Loucy (cell line): ENCODE measurements around the gene TMEM108.

Experiments used
- H2AFZ ChIP-seq: fragments of 200-600 bp; sonication (generic); 2 replicates; pipeline ENCODE4 v1.6.0; 2016; ENCODE audit warnings: antibody characterized with exemption, mild to moderate bottlenecking, low read length, moderate library complexity
- H3F3A ChIP-seq: fragments of 200-600 bp; 2 replicates; pipeline ENCODE4 v1.6.0; 2016; ENCODE audit warnings: antibody characterized with exemption, low read depth, mild to moderate bottlenecking
- H3K27me3 ChIP-seq: fragments of 200-600 bp; sonication (generic); 2 replicates; pipeline ENCODE4 v1.6.1; 2014; ENCODE audit warnings: low read length, mild to moderate bottlenecking; ENCODE audit not compliant: insufficient read depth, poor library complexity, severe bottlenecking
- H3K36me3 ChIP-seq: fragments of 200-600 bp; sonication (generic); 2 replicates; pipeline ENCODE4 v1.6.1; 2016; ENCODE audit warnings: low read length; ENCODE audit not compliant: insufficient read depth
- H3K4me1 ChIP-seq: fragments of 200-600 bp; sonication (generic); 2 replicates; pipeline ENCODE4 v1.5.1; 2014; ENCODE audit warnings: low read length, mild to moderate bottlenecking; ENCODE audit not compliant: insufficient read depth, poor library complexity, severe bottlenecking
- H3K4me2 ChIP-seq: fragments of 200-600 bp; sonication (generic); 2 replicates; pipeline ENCODE4 v1.6.0; 2014; ENCODE audit warnings: antibody characterized with exemption, low read length, low read depth, mild to moderate bottlenecking; ENCODE audit not compliant: poor library complexity, severe bottlenecking
- H3K4me3 ChIP-seq: fragments of 200-600 bp; sonication (generic); 2 replicates; pipeline ENCODE4 v1.5.1; 2014; ENCODE audit warnings: low read length, mild to moderate bottlenecking, mixed read lengths; ENCODE audit not compliant: poor library complexity, severe bottlenecking
- H3K79me2 ChIP-seq: fragments of 200-600 bp; sonication (generic); 2 replicates; pipeline ENCODE4 v1.6.1; 2014; ENCODE audit warnings: low read length; ENCODE audit not compliant: insufficient read depth
- H3K9ac ChIP-seq: fragments of 200-600 bp; sonication (generic); 2 replicates; pipeline ENCODE4 v1.6.0; 2014; ENCODE audit warnings: mild to moderate bottlenecking, low read depth, low read length, moderate library complexity; ENCODE audit not compliant: poor library complexity, severe bottlenecking
- H3K9me2 ChIP-seq: fragments of 200-600 bp; sonication (generic); replicated peaks from 2 replicates; pipeline ENCODE4 v1.6.1; 2016; ENCODE audit warnings: low read depth, low read length, mixed read lengths
- H3K9me3 ChIP-seq: fragments of 200-600 bp; sonication (generic); 2 replicates; pipeline ENCODE4 v1.6.1; 2014; ENCODE audit warnings: mild to moderate bottlenecking, antibody characterized with exemption, low read length, low read depth; ENCODE audit not compliant: insufficient read depth
- H4K20me1 ChIP-seq: fragments of 200-600 bp; sonication (generic); 2 replicates; pipeline ENCODE4 v1.6.0; 2014; ENCODE audit warnings: antibody characterized with exemption, low read length, mild to moderate bottlenecking; ENCODE audit not compliant: insufficient read depth, poor library complexity, severe bottlenecking
- CTCF ChIP-seq: fragments of 200-600 bp; sonication (generic); conservative IDR thresholded peaks from 2 replicates; pipeline ENCODE4 v1.5.1; 2014; ENCODE audit warnings: mild to moderate bottlenecking, antibody characterized with exemption, low read length
- EZH2phosphoT487 ChIP-seq: fragments of 200-600 bp; IDR thresholded peaks from 2 replicates; pipeline ENCODE4 v1.6.1; 2018; ENCODE audit warnings: antibody characterized with exemption, mild to moderate bottlenecking, moderate library complexity, borderline replicate concordance

TMEM108 gene

GRCh38 chr3:133065193-133065961 lies 27.2 kb downstream of the TMEM108 start:
- TF ChIP-seq EZH2phosphoT487 (no peak), CTCF (no peak)
- Histone ChIP-seq H3K27me3 (no peaks in the 10 kb centered on the region), H3K9ac (no peak overlapping the region), H4K20me1 (no peaks in the 10 kb centered on the region), H3K79me2 (no peaks in the 10 kb centered on the region), H3F3A (no peaks in the 10 kb centered on the region), H3K9me2 (no peaks in the 10 kb centered on the region), H2AFZ (no peak overlapping the region), H3K4me3 (no peak overlapping the region), H3K4me1 (no peaks in the 10 kb centered on the region), H3K4me2 (no peak overlapping the region), H3K9me3 (no peaks in the 10 kb centered on the region), H3K36me3 (no peaks in the 10 kb centered on the region)

DNA sequence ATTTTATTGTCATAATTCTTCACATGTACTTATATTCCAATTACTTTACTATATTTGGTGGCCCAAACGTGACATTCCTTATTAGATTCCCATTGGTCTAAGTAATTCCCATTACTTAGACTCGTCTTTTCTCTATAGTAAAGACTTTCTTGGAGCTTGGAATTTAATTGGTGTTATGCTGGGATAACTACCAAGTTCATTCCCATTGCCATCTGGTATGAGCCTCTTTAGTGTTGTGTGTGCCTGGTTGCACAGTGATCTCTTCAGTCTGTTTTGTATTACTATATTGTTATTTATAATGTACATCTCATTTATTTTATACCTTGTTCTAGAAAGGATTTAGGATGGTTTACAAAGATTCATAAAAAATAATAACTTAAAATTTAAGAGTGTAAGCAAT lies 27.8 kb downstream of the TMEM108 start:
- H3K27me3 ChIP-seq: no peaks in the 10 kb centered on the region
- H3K9me3 ChIP-seq: no peaks in the 10 kb centered on the region
- no peak overlapping the region for H2AFZ ChIP-seq
- H3K4me3 ChIP-seq: no peak overlapping the region
- H3K36me3 ChIP-seq: no peaks in the 10 kb centered on the region
- no peaks in the 10 kb centered on the region for H3K4me1 ChIP-seq
- no peaks in the 10 kb centered on the region for H3K9me2 ChIP-seq
- H3K79me2 ChIP-seq: no peaks in the 10 kb centered on the region
- H3K4me2 ChIP-seq: no peak overlapping the region
- H4K20me1 ChIP-seq: no peaks in the 10 kb centered on the region
- no peak for TF ChIP-seq EZH2phosphoT487
- no peak for TF ChIP-seq CTCF
- no peaks in the 10 kb centered on the region for H3F3A ChIP-seq
- H3K9ac ChIP-seq: no peak overlapping the region

- Histone ChIP-seq H3K79me2 (no peaks in the 10 kb centered on the region), H3K4me2 (no peak overlapping the region), H3F3A (no peaks in the 10 kb centered on the region), H3K27me3 (no peaks in the 10 kb centered on the region), H3K9me3 (no peaks in the 10 kb centered on the region), H2AFZ (no peak overlapping the region), H4K20me1 (no peaks in the 10 kb centered on the region), H3K9ac (no peak overlapping the region), H3K4me3 (no peak overlapping the region), H3K4me1 (no peaks in the 10 kb centered on the region), H3K9me2 (no peaks in the 10 kb centered on the region), H3K36me3 (no peaks in the 10 kb centered on the region)
- TF ChIP-seq CTCF (no peak), EZH2phosphoT487 (no peak)
Measured at GRCh38 chr3:133069556-133070286, 31.5 kb downstream of the TMEM108 start.
